HG03095 (cell line): ENCODE measurements around the gene CEBPE.

Experiments
- ATAC-seq: cut with Tn5 transposase; IDR thresholded peaks from one replicate; pipeline ENCODE4 v1.9.1; 2021; ENCODE audit warnings: moderate library complexity; ENCODE audit not compliant: unreplicated experiment

CEBPE gene

GRCh38 chr14:23104591-23105347 lies 14.3 kb downstream of the CEBPE start, which contains the start of gene CIROP:
Gene CIROP (minus strand): TSS chr14:23104989. CDS start chr14:23104920, 69 bp downstream.
- no peak for ATAC-seq

GRCh38 chr14:23104070-23104590 lies 14.9 kb downstream of the CEBPE start:
- ATAC-seq = no peak

GRCh38 chr14:23103581-23103980 lies 15.5 kb downstream of the CEBPE start:
- no peak for ATAC-seq

GRCh38 chr14:23102801-23103200 lies 16.3 kb downstream of the CEBPE start:
- no peak for ATAC-seq

GRCh38 chr14:23101986-23102625 lies 16.9 kb downstream of the CEBPE start:
- no peak for ATAC-seq

GRCh38 chr14:23101213-23101970 lies 17.7 kb downstream of the CEBPE start:
- ATAC-seq = no peak

- ATAC-seq = no peak
Measured at GRCh38 chr14:23099212-23099861, 19.7 kb downstream of the CEBPE start.

- ATAC-seq = no peak
Measured at GRCh38 chr14:23097786-23098185, 21.3 kb downstream of the CEBPE start.

- peak; percentile 85 for ATAC-seq
Measured at GRCh38 chr14:23095196-23096108, 23.6 kb downstream of the CEBPE start, which contains the start of gene C14orf119. Gene C14orf119 (plus strand): TSS chr14:23095505. CDS start chr14:23097659, 2,154 bp downstream.

GRCh38 chr14:23094666-23095195 lies 24.3 kb downstream of the CEBPE start, which contains the start of gene ACIN1:
Gene ACIN1 (minus strand): TSS chr14:23095136. CDS start chr14:23095112, 24 bp downstream.
- ATAC-seq = peak; percentile 27

GRCh38 chr14:23093991-23094665 lies 24.9 kb downstream of the CEBPE start:
- ATAC-seq = no peak

- no peak for ATAC-seq
Measured at GRCh38 chr14:23093526-23093925, 25.5 kb downstream of the CEBPE start.

GRCh38 chr14:23093104-23093503 lies 26.0 kb downstream of the CEBPE start:
- ATAC-seq = no peak

- no peak for ATAC-seq
Measured at GRCh38 chr14:23091294-23092225, 27.5 kb downstream of the CEBPE start.

- ATAC-seq = no peak
Measured at GRCh38 chr14:23090254-23090636, 28.8 kb downstream of the CEBPE start.

- no peak for ATAC-seq
Measured at GRCh38 chr14:23089498-23090253, 29.4 kb downstream of the CEBPE start.

- no peak for ATAC-seq
Measured at GRCh38 chr14:23086565-23086964, 32.5 kb downstream of the CEBPE start.
